Measurements from ENCODE around the gene CXXC1.
"Not testable (repeated sequence)": the region's sequence is repeated elsewhere in the genome, so short reads cannot be mapped to it uniquely, and the experiment has no call there.

The CXXC1 gene

GRCh38 chr18:50297621-50298442, 10.3 kb upstream of the CXXC1 start:
- peak; percentile 25 to 63 (median 56) for DNase-seq

- DNase-seq: no peak
These were observed 5.5 kb upstream of the CXXC1 start for GRCh38 chr18:50293039-50293438.

DNA sequence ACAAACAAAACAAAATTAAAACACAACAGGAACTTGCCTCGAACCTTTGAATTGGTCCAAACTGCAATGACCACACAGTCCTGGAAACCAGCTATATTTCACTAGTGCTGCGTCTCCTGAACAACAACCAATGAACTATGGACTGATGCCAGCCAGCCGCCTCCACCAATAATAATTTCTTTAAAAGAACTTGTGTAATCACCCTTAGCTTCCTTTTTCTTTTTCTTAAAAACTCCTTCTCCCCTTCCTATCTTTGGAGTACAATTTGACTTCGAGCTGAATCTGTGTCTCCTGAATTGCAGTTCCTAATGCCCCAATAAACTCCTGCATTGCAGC, 1.6 kb upstream of the CXXC1 start:
- DNase-seq: no peak

DNA sequence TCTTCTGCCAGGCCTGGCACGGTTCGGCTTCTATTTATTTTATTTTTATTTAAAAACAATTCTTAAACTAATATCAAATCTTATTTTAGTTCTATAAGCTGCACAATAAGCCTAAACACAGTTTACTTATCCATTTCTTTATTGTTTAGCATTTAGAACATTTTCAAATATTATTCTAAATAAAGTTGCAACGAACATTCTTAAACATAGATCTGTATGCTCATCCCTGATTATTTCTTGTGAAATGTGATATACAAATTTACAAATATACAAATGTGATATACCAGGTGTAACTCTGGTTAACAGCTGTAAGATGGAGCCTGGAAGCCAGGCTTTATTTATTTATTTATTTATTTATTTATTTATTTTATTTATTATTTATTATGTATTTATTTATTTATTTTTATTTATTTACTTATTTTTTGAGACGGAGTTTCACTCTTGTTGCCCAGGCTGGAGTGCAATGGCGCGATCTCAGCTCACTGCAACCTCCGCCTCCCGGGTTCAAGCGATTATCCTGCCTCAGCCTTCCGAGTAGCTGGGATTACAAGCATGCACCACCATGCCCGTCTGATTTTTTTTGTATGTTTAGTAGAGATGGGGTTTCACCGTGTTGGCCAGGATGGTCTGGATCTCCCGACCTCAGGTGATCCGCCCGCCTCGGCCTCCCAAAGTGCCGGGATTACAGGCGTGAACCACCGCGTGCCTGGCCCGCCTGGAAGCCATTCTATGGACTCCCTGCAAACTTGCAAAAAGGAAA, 1.0 kb upstream of the CXXC1 start:
- not testable (repeated sequence) for DNase-seq

GRCh38 chr18:50287028-50287440, 458 bp downstream of the CXXC1 start:
- DNase-seq: no peak

- no peak for DNase-seq
These were observed 983 bp downstream of the CXXC1 start for GRCh38 chr18:50286391-50287027.

GRCh38 chr18:50285631-50286321, 1.7 kb downstream of the CXXC1 start:
- no peak for DNase-seq

DNA sequence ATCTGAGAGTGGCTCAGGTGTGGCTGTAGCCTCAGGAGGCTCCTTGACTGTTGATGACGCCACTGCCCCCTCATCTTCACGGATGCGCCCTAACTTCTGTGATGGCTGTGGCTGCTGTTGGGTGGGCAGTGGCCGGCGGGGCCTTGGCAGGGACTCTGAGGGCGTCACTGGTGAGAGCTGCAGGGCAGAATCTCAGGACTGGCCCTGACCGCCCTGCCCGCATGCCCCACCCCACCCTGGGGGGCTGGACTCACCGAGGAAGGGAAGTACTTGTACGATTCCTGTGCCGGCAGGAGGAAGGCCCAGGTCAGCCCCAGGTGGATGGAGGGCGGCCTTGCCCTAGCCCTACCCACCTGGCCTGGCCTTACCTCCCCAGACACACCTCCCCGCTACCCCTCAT, 2.4 kb downstream of the CXXC1 start:
- no peak for DNase-seq

- DNase-seq: no peak
These were observed 3.1 kb downstream of the CXXC1 start for GRCh38 chr18:50284255-50284885.

- DNase-seq: peak in 1 of 6 experiments; percentile 12
These were observed 3.9 kb downstream of the CXXC1 start for GRCh38 chr18:50283469-50284209.

- DNase-seq: no peak
These were observed 4.8 kb downstream of the CXXC1 start for GRCh38 chr18:50282521-50283335.

- DNase-seq: no peak
These were observed 5.4 kb downstream of the CXXC1 start for GRCh38 chr18:50281972-50282520.

GRCh38 chr18:50281295-50281971, 6.1 kb downstream of the CXXC1 start, which contains the start of gene MBD1:
MBD1 (minus strand) TSS chr18:50281523; CDS start chr18:50279992, 1,531 bp downstream.
- peak; percentile 93 to 100 (median 98) for DNase-seq

- no peak for DNase-seq
These were observed 6.7 kb downstream of the CXXC1 start for GRCh38 chr18:50280707-50281294.

DNA sequence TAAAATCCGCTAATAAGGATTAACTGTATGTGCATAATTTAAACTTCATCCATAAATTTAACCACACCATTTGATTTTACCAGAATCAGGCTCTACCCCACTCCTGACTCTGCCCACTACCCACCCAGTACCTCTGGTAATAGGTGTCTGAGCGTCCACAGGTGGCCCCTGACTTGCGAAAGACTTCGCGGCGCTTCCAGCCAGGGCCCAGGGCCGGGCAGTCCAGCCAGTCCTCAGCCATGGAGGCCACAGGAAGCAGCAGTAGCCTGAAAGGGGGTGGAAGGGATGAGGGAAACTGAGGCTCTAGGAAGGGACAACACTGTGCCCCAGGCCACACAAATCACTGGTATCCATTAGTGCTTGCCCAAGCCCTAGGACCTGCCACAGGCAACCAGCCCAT, 7.7 kb downstream of the CXXC1 start:
- no peak for DNase-seq

- no peak for DNase-seq
These were observed 9.6 kb downstream of the CXXC1 start for GRCh38 chr18:50277942-50278341.

DNA sequence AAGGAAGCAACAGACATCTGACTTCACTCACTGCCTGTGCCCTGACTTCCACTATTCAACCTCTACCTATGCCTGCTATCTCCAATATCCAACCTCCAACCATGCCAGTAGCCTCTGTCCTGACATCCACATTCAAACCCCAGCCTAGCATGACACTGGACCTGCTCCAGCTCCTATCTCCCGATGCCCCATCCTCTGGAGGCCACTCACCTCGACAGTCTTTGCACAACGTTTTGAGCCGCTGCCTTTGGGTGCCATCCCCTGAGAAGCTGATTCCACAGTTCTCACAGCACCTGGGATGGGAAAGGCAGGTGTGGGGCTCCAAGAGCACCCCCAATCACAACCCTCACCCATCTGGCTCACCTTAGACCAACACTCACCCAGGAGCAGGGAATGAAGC, 11.0 kb downstream of the CXXC1 start:
- DNase-seq: no peak

GRCh38 chr18:50275503-50276036, 11.9 kb downstream of the CXXC1 start:
- no peak for DNase-seq

- DNase-seq: no peak
These were observed 12.6 kb downstream of the CXXC1 start for GRCh38 chr18:50274941-50275340.
